ENCODE results near the gene FAM171A2.

DNA sequence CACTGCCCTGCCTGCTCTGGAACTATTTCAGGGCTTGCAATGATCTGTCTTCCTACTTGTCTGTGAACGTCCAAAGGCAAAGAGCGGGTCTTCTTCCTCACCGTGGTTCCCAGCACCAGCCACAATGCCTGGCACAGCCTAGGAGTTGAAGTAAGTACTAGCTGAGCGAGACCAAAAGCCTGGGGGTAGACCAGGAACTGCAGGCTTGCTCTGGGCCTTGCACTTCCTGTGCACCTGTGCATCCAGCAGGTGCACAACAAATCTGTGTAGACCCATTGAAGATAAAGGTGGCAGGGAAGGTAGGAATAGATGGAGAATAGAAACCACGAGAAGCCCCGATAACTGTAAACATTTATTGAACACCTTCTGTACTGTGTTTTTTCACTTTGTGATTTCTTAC lies 4.6 kb downstream of the FAM171A2 start:
- TF ChIP-seq, protein P1, sequence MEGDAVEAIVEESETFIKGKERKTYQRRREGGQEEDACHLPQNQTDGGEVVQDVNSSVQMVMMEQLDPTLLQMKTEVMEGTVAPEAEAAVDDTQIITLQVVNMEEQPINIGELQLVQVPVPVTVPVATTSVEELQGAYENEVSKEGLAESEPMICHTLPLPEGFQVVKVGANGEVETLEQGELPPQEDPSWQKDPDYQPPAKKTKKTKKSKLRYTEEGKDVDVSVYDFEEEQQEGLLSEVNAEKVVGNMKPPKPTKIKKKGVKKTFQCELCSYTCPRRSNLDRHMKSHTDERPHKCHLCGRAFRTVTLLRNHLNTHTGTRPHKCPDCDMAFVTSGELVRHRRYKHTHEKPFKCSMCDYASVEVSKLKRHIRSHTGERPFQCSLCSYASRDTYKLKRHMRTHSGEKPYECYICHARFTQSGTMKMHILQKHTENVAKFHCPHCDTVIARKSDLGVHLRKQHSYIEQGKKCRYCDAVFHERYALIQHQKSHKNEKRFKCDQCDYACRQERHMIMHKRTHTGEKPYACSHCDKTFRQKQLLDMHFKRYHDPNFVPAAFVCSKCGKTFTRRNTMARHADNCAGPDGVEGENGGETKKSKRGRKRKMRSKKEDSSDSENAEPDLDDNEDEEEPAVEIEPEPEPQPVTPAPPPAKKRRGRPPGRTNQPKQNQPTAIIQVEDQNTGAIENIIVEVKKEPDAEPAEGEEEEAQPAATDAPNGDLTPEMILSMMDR (IDR thresholded peaks at IDR 0.05), result no peak
- TF ChIP-seq POLR2A (IDR thresholded peaks at IDR 0.05) (no peak), POLR2AphosphoS5 (IDR thresholded peaks at IDR 0.05) (no peak)

Measured in stomach (tissue), 4 donors.